SHP77 (cell line): Measurements from ENCODE around the gene THADA.

ENCODE experiments used
- DNase-seq, 2 experiments: peaks; one replicate each; lab custom pipeline; 2025; lab: John Stamatoyannopoulos, UW

THADA gene

DNA sequence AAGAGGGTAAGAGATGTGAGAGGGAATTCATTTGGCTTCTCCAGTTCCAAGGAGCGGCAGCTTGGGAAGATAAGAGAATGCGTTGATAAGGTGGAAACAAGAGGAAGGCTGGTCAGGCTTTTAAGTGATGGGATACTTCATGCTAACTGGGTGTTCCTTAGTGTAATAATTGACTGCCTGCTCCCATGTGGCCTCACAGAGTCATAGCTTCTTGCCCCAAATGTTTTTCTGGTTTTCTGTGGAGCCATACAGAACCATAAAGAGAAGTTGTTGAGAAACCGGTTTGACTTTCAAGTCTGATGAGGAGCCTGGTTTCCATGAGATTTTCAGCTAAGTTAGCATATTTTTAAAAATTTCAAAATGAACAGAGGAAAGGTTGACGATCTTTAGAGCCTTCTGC is 272.0 kb downstream of the THADA start:
- no peak for DNase-seq

DNA sequence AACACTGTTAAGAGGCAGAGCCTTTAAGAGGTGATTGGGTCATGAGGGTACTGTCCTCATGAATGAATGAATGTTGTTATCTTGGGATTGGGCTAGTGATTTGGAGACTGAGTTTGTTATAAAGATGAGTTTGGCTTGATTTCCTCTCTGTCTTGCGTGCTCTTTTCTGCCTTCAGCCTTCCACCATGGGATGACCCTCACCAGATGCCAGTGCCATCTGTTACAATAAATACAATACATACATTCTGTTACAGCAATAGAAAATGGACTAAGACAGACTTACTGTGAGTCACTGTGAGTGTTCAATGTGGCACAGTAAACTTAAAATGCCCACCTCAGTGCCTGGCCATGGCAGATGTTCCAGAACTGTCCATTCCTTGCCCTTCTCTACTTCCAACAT is 274.4 kb downstream of the THADA start:
- no peak for DNase-seq

DNA sequence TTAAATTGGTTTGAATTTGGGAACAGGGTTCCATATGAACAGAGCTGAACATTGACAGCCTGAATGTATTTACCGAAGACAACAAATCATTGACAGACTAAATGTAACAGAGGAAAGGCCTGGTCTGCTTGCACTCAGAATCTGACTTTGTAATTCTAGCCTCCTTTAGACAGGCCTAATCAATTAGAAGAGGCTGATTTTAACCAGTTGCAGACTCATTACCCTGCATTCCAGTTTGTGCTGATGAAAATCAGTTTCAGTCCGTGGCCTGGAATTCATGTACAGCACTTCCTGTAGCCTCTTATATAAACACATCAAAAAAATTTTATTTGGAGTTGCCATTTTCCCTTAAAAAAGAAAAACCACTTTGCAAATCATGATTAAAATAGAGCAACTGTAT is 276.3 kb downstream of the THADA start:
- DNase-seq = no peak

DNA sequence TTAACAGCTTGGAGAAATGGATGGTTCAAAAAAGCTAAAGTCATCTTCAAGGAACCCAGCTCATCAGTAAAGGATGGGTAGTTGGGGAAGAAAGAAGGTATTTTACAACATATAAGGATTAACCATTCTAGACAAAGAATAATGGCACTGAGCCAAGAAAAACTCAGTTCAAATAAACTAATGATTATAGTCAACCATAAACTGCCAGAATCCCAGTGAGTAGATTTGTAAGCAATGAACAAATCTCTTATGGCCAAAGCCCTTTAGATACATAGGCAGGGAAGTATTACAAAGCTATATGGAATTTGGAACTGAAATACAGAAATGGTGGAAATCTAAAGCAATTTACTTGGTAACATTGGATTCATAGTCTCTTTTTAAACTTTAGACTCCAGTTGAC is 277.0 kb downstream of the THADA start:
- no peak for DNase-seq

DNA sequence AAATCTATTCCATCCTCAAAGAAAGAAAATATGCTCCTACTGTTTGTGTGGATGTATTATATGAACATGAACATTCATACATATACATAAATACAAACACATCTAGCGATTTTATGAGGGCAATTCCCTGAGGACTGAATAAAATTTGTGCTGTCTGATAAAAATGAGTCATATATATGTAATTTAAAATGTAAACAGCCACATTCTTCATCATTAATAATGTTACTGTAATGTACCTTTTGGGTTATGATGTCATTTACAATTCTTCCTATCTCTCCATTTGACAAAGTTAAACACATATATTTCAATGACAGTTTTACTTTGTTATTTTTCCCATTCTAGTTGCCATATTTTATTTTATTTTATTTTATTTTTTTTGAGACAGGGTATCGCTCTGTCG is 278.2 kb downstream of the THADA start:
- DNase-seq = no peak

GRCh38 chr2:43317194-43317593 is 278.6 kb downstream of the THADA start:
- DNase-seq = no peak

- no peak for DNase-seq
Measured at GRCh38 chr2:43315482-43315881, 280.4 kb downstream of the THADA start.

DNA sequence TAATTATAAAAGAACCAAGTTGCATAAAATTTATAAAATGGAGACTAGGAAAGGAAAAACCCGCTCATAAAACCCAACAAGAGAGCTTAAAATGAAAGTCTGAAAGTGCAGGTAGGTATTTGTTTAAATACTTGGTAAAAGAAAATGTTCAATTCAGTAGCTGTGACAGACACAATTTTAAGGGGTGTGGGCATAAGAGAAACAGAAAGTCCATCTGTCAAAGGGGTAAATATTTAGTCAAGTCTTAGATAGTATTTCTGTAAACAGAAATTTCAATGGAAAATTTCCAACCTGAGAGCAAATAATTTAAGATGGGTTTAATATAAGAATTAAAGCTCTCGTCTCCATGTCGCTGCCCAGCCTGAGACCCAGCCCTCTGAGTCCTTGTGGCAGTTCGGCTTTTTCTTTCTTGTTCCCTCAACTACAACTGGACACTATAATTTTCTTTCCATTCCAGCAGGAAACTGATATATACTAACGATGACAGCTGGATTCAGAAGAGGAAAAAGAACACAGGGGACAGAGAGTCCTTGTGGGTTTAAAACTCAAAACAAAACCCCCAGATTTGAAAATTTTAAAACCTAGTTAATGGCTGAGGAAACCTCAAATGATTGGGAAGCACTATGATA is 281.4 kb downstream of the THADA start:
- DNase-seq = no peak

DNA sequence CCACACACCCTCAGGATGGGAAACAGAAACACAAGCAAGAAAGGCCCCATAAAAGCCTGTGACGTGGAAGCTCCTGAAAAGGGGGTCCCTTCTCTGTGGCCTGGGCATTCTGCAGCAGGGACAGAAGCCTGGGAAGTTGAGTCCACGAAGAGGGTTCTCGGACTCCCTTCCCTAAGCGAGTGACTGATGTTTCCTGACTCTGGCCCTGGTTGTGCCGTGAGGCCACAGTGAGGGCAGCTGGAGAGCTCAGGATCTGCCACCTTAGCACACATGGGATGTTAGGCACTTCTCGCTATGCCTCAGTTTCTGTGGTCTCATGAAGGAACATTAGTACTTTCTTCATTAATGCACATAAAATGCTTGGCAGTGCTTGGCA is 282.2 kb downstream of the THADA start:
- DNase-seq = peak; percentile 82 to 89

GRCh38 chr2:43312755-43313641 is 282.8 kb downstream of the THADA start:
- peak; percentile 82 to 89 for DNase-seq

- no peak for DNase-seq
Measured at GRCh38 chr2:43311276-43311675, 284.6 kb downstream of the THADA start.

GRCh38 chr2:43309935-43310334 is 285.9 kb downstream of the THADA start:
- no peak for DNase-seq

DNA sequence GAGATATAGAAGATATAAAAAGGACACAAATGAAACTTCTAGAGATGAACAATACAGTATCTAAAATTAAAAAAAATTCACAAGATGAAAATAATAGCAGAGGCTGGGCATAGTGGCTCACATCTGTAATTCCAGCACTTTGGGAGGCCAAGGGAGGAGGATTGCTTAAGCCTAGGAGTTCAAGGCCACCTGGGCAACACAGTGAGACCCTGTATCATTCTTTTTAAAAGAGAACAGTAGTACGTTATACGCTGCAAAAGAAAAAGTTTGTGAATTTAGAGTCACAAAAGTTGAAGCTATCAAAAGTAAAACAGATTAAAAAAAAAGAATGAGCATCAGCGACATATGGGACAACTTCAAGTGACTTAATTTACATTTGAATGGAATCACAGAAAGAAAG is 287.9 kb downstream of the THADA start:
- no peak for DNase-seq

DNA sequence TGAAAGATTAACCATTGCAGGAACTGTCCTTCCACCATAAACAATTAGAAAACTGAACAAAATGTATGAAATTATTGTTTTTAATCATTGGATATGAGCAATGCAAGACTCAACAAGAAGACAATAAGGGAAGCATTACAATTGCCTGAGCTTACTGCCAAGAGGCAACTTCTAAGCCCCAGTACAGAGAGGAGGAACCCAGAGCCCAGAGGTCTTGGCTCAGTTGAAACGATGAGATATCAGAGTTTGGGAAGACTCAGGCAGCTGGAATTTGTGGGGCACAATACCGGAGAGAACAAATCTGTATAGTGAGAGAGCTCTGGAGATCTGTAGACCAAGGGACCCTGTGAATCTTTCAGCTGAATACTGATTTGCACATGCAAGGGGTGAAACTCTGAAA is 288.8 kb downstream of the THADA start:
- no peak for DNase-seq

DNA sequence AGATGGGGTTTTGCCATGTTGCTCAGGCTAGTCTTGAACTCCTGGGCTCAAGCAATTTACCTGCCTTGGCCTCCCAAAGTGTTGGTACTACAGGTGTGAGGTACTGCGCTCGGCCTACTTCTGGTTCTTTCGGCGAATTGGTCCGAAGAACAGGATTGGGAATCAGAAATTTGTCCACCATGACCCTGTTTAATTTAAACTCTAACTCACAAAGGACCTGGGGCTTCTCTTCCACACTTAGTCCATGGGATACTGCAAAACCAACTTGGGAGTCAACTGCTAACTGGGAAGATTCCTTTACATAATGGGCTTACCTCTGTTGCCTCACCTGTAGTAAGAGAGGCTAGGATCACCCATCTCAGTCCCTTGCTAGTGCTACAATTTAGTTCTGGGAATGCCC is 289.6 kb downstream of the THADA start:
- DNase-seq = no peak

- DNase-seq = no peak
Measured at GRCh38 chr2:43305517-43305916, 290.3 kb downstream of the THADA start.

GRCh38 chr2:43305012-43305411 is 290.8 kb downstream of the THADA start:
- no peak for DNase-seq

DNA sequence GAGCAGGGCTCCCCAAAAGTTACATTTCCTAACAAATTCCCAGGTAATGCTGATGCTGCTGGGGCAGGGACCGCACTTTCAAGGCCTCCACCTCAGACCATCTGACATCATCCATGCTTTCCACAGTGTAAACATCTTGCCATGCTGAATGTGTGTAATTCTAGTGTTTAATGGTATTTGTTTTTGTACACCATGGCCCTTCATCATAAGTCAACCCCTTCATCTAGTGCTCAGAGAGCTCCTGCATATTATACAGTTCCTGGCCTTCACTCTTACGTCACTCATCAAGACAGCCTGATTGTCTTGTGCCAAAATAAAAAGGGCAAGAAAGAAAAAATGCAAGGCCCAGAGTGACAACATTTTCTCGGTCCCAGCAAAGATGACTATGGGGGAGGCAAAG is 291.9 kb downstream of the THADA start:
- peak; percentile 44 to 50 for DNase-seq

GRCh38 chr2:43302961-43303494 is 292.8 kb downstream of the THADA start:
- DNase-seq = no peak

DNA sequence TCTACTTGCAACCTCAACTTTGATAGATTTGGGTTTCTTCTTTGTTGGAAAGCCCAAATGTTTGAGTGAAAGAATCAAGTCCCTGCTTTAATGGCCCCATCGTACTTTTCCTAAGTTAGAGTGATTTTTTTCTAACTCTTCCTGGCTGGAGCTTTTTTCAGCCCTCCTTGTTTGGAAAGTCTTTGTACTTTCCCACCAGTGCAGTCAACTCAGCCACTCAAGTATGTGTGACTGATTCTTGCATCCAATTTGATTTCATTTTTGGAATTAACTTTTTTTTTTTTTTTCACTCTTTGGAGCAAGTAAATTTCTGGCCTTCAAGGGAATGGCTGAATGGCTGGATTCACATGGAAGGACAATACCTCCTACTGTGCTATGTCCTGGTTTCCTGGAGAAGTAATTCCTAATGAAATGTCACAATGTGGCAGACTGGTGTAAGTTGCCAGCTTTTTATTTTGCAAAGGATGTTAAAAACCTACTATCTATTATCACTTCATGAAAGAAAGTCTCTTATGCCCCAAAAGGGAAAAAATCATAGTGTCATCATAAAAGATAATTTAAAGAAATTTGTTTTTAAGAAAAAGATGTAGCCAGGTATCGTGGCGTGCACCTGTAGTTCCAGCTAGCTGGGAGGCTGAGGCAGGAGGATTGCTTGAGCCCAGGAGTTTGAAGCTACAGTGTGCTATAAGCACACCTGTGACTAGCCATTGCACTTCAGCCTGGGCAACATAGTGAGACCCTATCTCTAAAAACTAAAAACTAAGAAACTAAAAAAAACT is 293.5 kb downstream of the THADA start:
- DNase-seq = no peak

- DNase-seq = peak; percentile 27 to 31
Measured at GRCh38 chr2:43300781-43301583, 294.9 kb downstream of the THADA start.

GRCh38 chr2:43300222-43300621 is 295.6 kb downstream of the THADA start:
- DNase-seq = no peak
